Loucy (cell line): Measurements from ENCODE around the gene STK35.

ENCODE experiments used
- CTCF ChIP-seq: fragments of 200-600 bp; sonication (generic); conservative IDR thresholded peaks from 2 replicates; pipeline ENCODE4 v1.5.1; 2014; ENCODE audit warnings: mild to moderate bottlenecking, antibody characterized with exemption, low read length
- EZH2phosphoT487 ChIP-seq: fragments of 200-600 bp; IDR thresholded peaks from 2 replicates; pipeline ENCODE4 v1.6.1; 2018; ENCODE audit warnings: antibody characterized with exemption, mild to moderate bottlenecking, moderate library complexity, borderline replicate concordance

- TF ChIP-seq CTCF (no peak), EZH2phosphoT487 (no peak)
Observed at GRCh38 chr20:2163312-2163711, 61.7 kb downstream of the STK35 start.
